Measurements from ENCODE around the gene DCDC2C.

The DCDC2C gene

DNA sequence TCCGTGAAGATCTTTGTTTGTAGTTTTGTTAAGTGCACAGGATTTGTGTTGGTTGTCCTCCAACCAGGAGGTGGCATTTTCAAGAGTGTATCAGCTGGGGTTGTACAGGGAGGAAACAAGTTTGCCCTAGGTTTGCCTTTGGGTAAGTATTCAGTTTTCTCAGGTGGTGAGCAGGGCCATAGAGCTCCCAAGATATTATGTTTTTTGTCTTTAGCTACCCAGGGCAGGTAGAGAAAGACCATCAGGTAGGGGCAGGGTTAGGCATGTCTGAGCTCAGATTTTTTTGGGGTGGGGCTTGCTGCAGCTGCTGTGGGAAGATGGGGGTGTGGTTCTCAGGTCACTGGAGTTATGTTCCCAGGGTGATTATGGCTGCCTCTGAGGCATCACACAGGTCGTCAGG lies 191.6 kb downstream of the DCDC2C start:
- DNase-seq (ENCODE audit: low read depth in 2 of 2) = no peak
